ENCODE data around the gene RPN2. TPM values are rescaled to one million over a fixed set of nuclear protein-coding genes. Genes with fewer than 3 reads are reported as not detected.

Gene RPN2
- total and polyA plus RNA-seq, 2 donors (not counting 1 experiment from before 2014, with no cell fraction given), result 80.2 to 87.3 TPM

GRCh38 chr20:37253087-37253486, 74.0 kb downstream of the RPN2 start:
- WGBS (ENCODE audit: insufficient coverage), result 96% methylated on average over 9 of the region's 12 CpGs
- no peak overlapping the region for H3K4me2 ChIP-seq (replicated peaks; ENCODE audit: low read depth, low read length, poor library complexity, severe bottlenecking)
- H3K36me3 ChIP-seq (replicated peaks in 1 of 2; ENCODE audit: control extremely low read depth in 1 of 2, control insufficient read depth in 1 of 2, extremely low read depth in 1 of 2, insufficient read depth in 2 of 2, low read length in 1 of 2), result no peaks in the 10 kb centered on the region
- H3K27me3 ChIP-seq (replicated peaks in 1 of 4; ENCODE audit: control extremely low read depth in 1 of 4, control insufficient read depth in 3 of 4, insufficient read depth in 4 of 4, low read length in 3 of 4), result peaks cover 0 to 4% (median 0%) of the 10 kb centered on the region in 4 experiments
- intact Hi-C loops (cut with micrococcal nuclease), result no loop called here
- no peak overlapping the region for H3K27ac ChIP-seq (ENCODE audit: low read length in 2 of 2)
- H3K9me3 ChIP-seq (ENCODE audit: control extremely low read depth in 1 of 3, control insufficient read depth in 2 of 3, insufficient read depth in 1 of 3, low read length in 2 of 3), result peaks cover 0 to 4% (median 0%) of the 10 kb centered on the region in 3 donors
- no peak overlapping the region for H3K9ac ChIP-seq (ENCODE audit: low read length)
- no peaks in the 10 kb centered on the region for H3K4me1 ChIP-seq (ENCODE audit: control insufficient read depth in 2 of 2, insufficient read depth in 2 of 2, low read length in 2 of 2)
- no peak overlapping the region for H2AFZ ChIP-seq (ENCODE audit: insufficient read depth, low read depth, low read length, poor library complexity, severe bottlenecking)
- H4K20me1 ChIP-seq (ENCODE audit: control insufficient read depth, insufficient read depth, low read length, poor library complexity, severe bottlenecking), result no peaks in the 10 kb centered on the region
- no peaks in the 10 kb centered on the region for H3K79me2 ChIP-seq (ENCODE audit: control insufficient read depth, insufficient read depth, low read length)
- DNase-seq, result no peak
- no peak for ATAC-seq (ENCODE audit: low read depth)
- POLR2A ChIA-PET, result no interaction called here
- H3K4me1 Mint-ChIP-seq, result no peaks in the 10 kb centered on the region
- no peaks in the 10 kb centered on the region for H3K9me3 Mint-ChIP-seq (ENCODE audit: insufficient read depth)
- H3K27me3 Mint-ChIP-seq, result no peaks in the 10 kb centered on the region
- H3K4me3 Mint-ChIP-seq, result no peak overlapping the region
- H3K4me3 ChIP-seq (ENCODE audit: control extremely low read depth in 1 of 5, extremely low read depth in 1 of 5, insufficient read depth in 1 of 5, low read depth in 2 of 5, low read length in 4 of 5), result no peak overlapping the region
- no peak overlapping the region for H3K27ac Mint-ChIP-seq
- CTCF ChIA-PET, result no interaction called here
- TF ChIP-seq CTCF (IDR thresholded peaks at IDR 0.05) (no peak), EZH2 (IDR thresholded peaks at IDR 0.05; ENCODE audit: borderline replicate concordance, insufficient read depth, low read depth, low read length, poor library complexity, severe bottlenecking) (no peak)

DNA sequence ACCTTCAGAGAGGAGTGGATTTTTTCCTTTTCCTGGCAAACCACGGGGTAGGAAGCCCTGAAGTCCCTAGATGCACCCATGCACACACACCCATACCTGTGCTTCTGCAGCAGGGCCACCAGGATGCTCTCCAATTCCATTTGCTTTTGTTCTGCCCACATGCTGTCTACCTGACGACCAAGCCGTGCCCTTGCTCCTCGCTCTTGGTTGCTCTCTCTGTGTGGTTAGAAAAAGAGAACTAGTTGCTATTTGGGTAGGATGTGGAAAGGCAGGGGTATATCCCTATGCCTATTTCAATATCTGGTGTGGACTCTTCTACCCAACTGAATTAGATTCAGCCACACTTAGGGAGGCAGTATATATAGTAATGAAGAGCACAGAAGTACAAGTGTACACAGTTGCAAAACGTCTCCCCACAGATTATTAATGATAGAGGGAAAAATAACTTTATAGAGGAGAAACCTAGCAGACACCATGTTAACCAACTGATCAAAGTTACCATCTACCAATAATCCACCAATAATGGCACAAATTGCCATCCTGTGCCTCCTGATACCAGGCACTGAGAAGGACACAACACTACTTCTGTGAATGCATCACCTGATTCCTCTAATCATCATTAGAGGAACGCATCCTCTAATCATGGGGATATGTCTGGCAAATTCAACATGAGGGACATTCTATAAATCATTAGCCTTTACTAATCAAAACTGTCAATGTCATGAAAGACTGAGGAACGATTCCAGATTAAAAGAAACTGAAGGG, 75.2 kb downstream of the RPN2 start:
- H3K36me3 ChIP-seq (replicated peaks in 1 of 2; ENCODE audit: control extremely low read depth in 1 of 2, control insufficient read depth in 1 of 2, extremely low read depth in 1 of 2, insufficient read depth in 2 of 2, low read length in 1 of 2), result no peaks in the 10 kb centered on the region
- H3K27ac ChIP-seq (ENCODE audit: low read length in 2 of 2), result no peak overlapping the region
- H3K79me2 ChIP-seq (ENCODE audit: control insufficient read depth, insufficient read depth, low read length), result no peaks in the 10 kb centered on the region
- H3K27me3 ChIP-seq (replicated peaks in 1 of 4; ENCODE audit: control extremely low read depth in 1 of 4, control insufficient read depth in 3 of 4, insufficient read depth in 4 of 4, low read length in 3 of 4), result peaks cover 0 to 4% (median 0%) of the 10 kb centered on the region in 4 experiments
- POLR2A ChIA-PET, result no interaction called here
- no peak overlapping the region for H3K27ac Mint-ChIP-seq
- H3K9me3 Mint-ChIP-seq (ENCODE audit: insufficient read depth), result no peaks in the 10 kb centered on the region
- H3K4me2 ChIP-seq (replicated peaks; ENCODE audit: low read depth, low read length, poor library complexity, severe bottlenecking), result no peak overlapping the region
- no peak overlapping the region for H3K4me3 Mint-ChIP-seq
- no peak for ATAC-seq (ENCODE audit: low read depth)
- no peak overlapping the region for H2AFZ ChIP-seq (ENCODE audit: insufficient read depth, low read depth, low read length, poor library complexity, severe bottlenecking)
- H3K27me3 Mint-ChIP-seq, result no peaks in the 10 kb centered on the region
- H3K9me3 ChIP-seq (ENCODE audit: control extremely low read depth in 1 of 3, control insufficient read depth in 2 of 3, insufficient read depth in 1 of 3, low read length in 2 of 3), result peaks cover 0 to 4% (median 0%) of the 10 kb centered on the region in 3 donors
- H3K4me1 Mint-ChIP-seq, result no peaks in the 10 kb centered on the region
- no peak overlapping the region for H3K4me3 ChIP-seq (ENCODE audit: control extremely low read depth in 1 of 5, extremely low read depth in 1 of 5, insufficient read depth in 1 of 5, low read depth in 2 of 5, low read length in 4 of 5)
- CTCF ChIA-PET, result no interaction called here
- TF ChIP-seq CTCF (IDR thresholded peaks at IDR 0.05), result no peak
- TF ChIP-seq EZH2 (IDR thresholded peaks at IDR 0.05; ENCODE audit: borderline replicate concordance, insufficient read depth, low read depth, low read length, poor library complexity, severe bottlenecking), result no peak
- WGBS (ENCODE audit: insufficient coverage), result no CpG with 5 or more reads among the region's 7 CpGs
- no peaks in the 10 kb centered on the region for H4K20me1 ChIP-seq (ENCODE audit: control insufficient read depth, insufficient read depth, low read length, poor library complexity, severe bottlenecking)
- H3K9ac ChIP-seq (ENCODE audit: low read length), result no peak overlapping the region
- intact Hi-C loops (cut with micrococcal nuclease), result no loop called here
- no peaks in the 10 kb centered on the region for H3K4me1 ChIP-seq (ENCODE audit: control insufficient read depth in 2 of 2, insufficient read depth in 2 of 2, low read length in 2 of 2)
- no peak for DNase-seq

All from B cell (primary cell).